Measurements from ENCODE around the gene CSNK2A1.

- TF ChIP-seq RAD21 (IDR thresholded peaks at IDR 0.05; ENCODE audit: low read depth) (no peak), TAF1 (IDR thresholded peaks at IDR 0.05; ENCODE audit: low read depth) (no peak), CEBPB (IDR thresholded peaks at IDR 0.05) (no peak), MAX (IDR thresholded peaks at IDR 0.05) (no peak), YY1 (IDR thresholded peaks at IDR 0.05; ENCODE audit: low read depth) (no peak), EP300 (IDR thresholded peaks at IDR 0.05; ENCODE audit: borderline replicate concordance) (no peak), TEAD4 (IDR thresholded peaks at IDR 0.05) (no peak), TCF12 (IDR thresholded peaks at IDR 0.05; ENCODE audit: low read depth) (no peak)
These were observed 73.7 kb downstream of the CSNK2A1 start for GRCh38 chr20:469746-470490.

Measured in Ishikawa (cell line).